Ascending aorta (tissue), 2 donors: Measurements from ENCODE around the gene AMBP. TPM values are rescaled to one million over a fixed set of nuclear protein-coding genes. Genes with fewer than 3 reads are reported as not detected.

Experiments used
- DNase-seq, 2 donors: peaks; one replicate each; pipeline ENCODE4 v3.0.0-alpha.2; 2019; ENCODE audit warnings: low spot score in 2 of 2
- H3K27ac ChIP-seq, 2 donors: fragments of 200-600 bp; sonication (generic); one replicate each; pipeline ENCODE4 v1.5.1; 2016 to 2017; ENCODE audit warnings: mild to moderate bottlenecking in 1 of 2
- H3K27me3 ChIP-seq: fragments of 200-600 bp; sonication (generic); one replicate; pipeline ENCODE4 v1.5.1; 2017
- H3K36me3 ChIP-seq, 2 donors: fragments of 200-600 bp; sonication (generic); one replicate each; pipeline ENCODE4 v1.5.1; 2016
- H3K4me1 ChIP-seq, 2 donors: fragments of 200-600 bp; sonication (generic); one replicate each; pipeline ENCODE4 v1.5.1; 2016 to 2017; ENCODE audit warnings: mild to moderate bottlenecking in 1 of 2
- H3K4me3 ChIP-seq, 2 donors: fragments of 200-600 bp; sonication (generic); one replicate each; pipeline ENCODE4 v1.5.1; 2016 to 2017; ENCODE audit warnings: mild to moderate bottlenecking in 1 of 2
- H3K9me3 ChIP-seq, 2 donors: fragments of 200-600 bp; sonication (generic); one replicate each; pipeline ENCODE4 v1.5.1; 2016
- intact Hi-C: fragments of 100-400 bp; cut with DNase I; formaldehyde crosslinking; loops from one replicate; pipeline ENCODE4 v1.15.1; 2023
- total RNA-seq: library from RNA; depleted of rRNA; stranded (reverse); fragments of >200 nt; gene quantifications from one replicate; pipeline ENCODE4 v1.1.0, GENCODE V29; 2016
- TF ChIP-seq, protein P1 (sequence below), 3 experiments: fragments of 200-600 bp in 2 of 3; fragments of 450-650 bp in 1 of 3; sonication (generic) in 2 of 3; IDR thresholded peaks; one replicate each; pipeline ENCODE4 v1.5.1; 2016 to 2019; ENCODE audit warnings: antibody characterized with exemption in 3 of 3, mild to moderate bottlenecking in 1 of 3, moderate library complexity in 1 of 3

The AMBP gene
- total RNA-seq, 1 donor from 2014 or later, result 6.6 TPM

DNA sequence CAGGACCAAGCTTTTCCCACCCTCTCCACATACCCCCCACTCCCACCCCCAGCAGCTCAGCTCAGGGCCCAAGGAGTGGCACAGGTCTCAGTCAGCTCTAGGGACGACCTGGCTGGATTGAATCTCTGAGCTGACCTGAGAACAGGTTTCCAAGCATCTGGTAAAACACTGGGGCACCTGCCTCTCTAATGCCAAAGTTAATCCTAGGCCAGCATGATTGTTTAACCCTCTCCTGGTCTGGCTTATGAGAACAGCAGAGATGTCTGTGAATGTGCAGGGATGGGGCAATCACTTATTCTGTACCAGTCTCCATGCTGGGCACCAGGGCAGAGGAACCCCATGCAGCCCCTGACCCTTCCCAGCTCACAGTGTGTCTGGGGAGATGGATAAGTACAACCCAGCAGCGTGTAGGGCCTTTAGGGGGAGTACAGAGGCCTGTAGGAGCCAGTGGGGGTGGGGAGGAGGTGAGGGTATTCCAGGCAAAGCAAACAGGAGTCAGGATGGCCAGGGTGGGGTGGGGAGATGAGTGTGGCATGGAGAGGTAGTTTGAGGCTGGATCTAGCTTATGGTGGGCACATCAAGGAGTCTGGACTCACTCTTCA lies 21.7 kb upstream of the AMBP start:
- no peak overlapping the region for H3K4me3 ChIP-seq
- intact Hi-C loops, result no loop called here
- TF ChIP-seq, protein P1, sequence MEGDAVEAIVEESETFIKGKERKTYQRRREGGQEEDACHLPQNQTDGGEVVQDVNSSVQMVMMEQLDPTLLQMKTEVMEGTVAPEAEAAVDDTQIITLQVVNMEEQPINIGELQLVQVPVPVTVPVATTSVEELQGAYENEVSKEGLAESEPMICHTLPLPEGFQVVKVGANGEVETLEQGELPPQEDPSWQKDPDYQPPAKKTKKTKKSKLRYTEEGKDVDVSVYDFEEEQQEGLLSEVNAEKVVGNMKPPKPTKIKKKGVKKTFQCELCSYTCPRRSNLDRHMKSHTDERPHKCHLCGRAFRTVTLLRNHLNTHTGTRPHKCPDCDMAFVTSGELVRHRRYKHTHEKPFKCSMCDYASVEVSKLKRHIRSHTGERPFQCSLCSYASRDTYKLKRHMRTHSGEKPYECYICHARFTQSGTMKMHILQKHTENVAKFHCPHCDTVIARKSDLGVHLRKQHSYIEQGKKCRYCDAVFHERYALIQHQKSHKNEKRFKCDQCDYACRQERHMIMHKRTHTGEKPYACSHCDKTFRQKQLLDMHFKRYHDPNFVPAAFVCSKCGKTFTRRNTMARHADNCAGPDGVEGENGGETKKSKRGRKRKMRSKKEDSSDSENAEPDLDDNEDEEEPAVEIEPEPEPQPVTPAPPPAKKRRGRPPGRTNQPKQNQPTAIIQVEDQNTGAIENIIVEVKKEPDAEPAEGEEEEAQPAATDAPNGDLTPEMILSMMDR (IDR thresholded peaks at IDR 0.05), result no peak
- H3K27ac ChIP-seq, result no peak overlapping the region
- no peaks in the 10 kb centered on the region for H3K9me3 ChIP-seq
- H3K4me1 ChIP-seq, result peaks cover 3 to 7% of the 10 kb centered on the region in 2 donors
- peaks cover 4% of the 10 kb centered on the region for H3K27me3 ChIP-seq
- no peak for DNase-seq
- no peaks in the 10 kb centered on the region for H3K36me3 ChIP-seq

DNA sequence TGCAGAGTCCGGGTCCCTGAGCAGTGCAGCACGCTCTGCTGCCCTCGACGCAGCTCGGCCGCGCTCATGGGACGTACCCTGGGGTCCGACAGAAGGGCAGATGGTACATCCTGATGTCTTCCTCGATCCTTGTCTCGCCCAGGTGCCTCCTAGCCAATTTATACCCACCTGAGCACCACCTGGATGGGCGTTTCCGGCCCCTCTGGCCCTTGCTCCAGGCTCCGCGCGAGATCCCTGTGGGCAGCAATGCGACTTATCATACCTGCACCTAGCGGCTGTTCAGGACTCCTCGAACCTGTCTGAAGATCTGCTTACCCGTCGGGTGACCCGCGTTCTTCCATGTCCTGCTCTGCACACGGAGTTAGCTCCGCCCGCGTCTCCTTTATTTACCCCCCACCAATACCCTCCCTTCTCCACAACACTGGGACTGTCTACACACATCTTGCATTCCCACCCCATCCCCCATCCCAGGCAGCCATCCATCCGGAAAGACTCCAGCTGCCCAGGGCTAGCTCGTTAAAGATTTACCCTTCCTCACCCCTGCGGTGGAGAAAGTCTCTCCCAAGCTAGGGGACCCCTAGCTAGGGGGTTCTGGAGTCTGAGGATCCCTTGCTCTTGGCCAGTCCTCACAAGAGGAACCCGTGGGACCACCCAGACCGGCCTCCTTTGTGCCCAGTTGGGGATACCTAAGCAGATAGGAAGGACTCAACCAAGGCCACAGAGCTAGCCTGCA lies 21.0 kb upstream of the AMBP start, which contains the start of gene KIF12:
Gene KIF12 (minus strand): TSS at position 357 of the 733 bp plus-strand sequence. CDS start 16 bp downstream, at position 341.
- H3K4me3 ChIP-seq, result peak within 1 kb of the TSS; percentile 53 to 66
- H3K9me3 ChIP-seq, result no peaks in the 10 kb centered on the region
- no peak within 1 kb of the TSS for H3K27ac ChIP-seq
- H3K4me1 ChIP-seq, result peaks cover 3 to 7% of the 10 kb centered on the region in 2 donors
- intact Hi-C loops, result no loop called here
- no peak for DNase-seq
- H3K27me3 ChIP-seq, result peaks cover 4% of the 10 kb centered on the region
- H3K36me3 ChIP-seq, result no peaks in the 10 kb centered on the region
- TF ChIP-seq, protein P1 (IDR thresholded peaks at IDR 0.05), result no peak

DNA sequence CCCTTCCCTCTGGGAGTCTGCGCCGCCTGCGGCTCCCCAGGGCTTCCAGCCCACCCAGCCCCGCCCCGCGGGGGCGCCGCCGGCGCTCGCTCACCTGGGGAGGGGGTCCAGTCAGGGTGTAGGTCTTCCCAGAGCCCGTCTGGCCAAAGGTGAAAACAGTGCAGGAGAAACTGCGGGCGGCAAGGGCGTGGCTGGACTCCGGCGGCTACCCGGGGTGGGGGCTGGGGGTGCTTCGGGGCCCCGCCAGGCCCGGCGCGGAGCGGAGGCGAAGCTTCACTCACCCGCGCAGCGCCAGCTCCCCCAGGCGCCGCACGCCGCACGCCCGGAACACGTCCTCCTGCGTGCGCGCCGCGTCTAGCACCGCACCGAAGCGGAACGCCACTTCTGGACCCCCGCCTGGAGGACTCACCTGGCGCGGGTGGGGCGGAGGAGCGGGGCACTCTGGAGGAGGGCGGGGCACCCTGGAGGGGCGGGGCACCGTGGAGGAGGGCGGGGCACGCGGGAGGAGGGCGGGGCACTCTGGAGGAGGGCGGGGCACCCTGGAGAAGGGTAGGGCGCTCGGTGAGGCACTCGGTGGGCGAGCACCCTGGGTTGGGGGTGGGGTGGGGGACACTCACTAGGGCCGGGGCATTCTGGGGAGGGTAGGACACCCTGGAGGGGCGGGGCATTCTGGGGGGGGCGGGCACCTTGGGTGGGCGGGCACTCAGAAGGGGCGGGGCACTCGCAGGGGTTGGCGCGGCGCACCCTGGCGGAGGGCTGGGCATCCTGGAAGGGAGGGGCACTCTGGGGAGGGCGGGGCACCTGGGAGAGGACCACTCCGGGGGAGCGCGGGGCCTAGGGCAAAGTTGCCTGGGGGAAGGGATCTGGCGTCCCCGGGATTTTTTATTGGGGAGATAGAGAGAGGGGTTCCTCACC lies 20.2 kb upstream of the AMBP start:
- peak overlapping the region; percentile 53 to 66 for H3K4me3 ChIP-seq
- peaks cover 4% of the 10 kb centered on the region for H3K27me3 ChIP-seq
- H3K36me3 ChIP-seq, result no peaks in the 10 kb centered on the region
- H3K27ac ChIP-seq, result no peak overlapping the region
- TF ChIP-seq, protein P1 (IDR thresholded peaks at IDR 0.05), result no peak
- peaks cover 3 to 7% of the 10 kb centered on the region in 2 donors for H3K4me1 ChIP-seq
- H3K9me3 ChIP-seq, result no peaks in the 10 kb centered on the region
- intact Hi-C loops, result no loop called here
- DNase-seq, result no peak

DNA sequence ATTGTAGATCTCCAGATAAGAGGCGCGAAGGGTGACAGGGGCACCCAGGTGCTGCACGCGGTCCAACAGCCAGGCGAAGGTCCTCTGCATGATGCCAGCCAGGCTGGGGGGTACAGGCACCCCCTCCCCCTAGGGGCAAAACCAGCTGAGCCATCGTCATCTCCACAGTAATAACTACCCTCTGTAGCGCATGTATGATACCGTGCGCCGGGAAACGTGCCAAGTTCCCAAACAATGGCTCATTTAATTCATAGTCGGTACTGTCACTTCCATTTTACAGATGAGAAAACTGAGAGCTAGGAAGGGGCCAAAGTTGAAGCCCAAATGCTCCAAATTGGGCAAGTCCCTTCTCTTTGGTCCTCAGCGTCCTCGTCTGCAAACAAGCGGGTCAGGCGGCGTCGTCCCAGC lies 19.5 kb upstream of the AMBP start:
- H3K4me3 ChIP-seq, result peak overlapping the region; percentile 53 to 66
- no peak for DNase-seq
- TF ChIP-seq, protein P1 (IDR thresholded peaks at IDR 0.05), result no peak
- intact Hi-C loops, result no loop called here
- no peaks in the 10 kb centered on the region for H3K9me3 ChIP-seq
- no peak overlapping the region for H3K27ac ChIP-seq
- peaks cover 4% of the 10 kb centered on the region for H3K27me3 ChIP-seq
- H3K36me3 ChIP-seq, result no peaks in the 10 kb centered on the region
- H3K4me1 ChIP-seq, result peaks cover 3 to 7% of the 10 kb centered on the region in 2 donors

DNA sequence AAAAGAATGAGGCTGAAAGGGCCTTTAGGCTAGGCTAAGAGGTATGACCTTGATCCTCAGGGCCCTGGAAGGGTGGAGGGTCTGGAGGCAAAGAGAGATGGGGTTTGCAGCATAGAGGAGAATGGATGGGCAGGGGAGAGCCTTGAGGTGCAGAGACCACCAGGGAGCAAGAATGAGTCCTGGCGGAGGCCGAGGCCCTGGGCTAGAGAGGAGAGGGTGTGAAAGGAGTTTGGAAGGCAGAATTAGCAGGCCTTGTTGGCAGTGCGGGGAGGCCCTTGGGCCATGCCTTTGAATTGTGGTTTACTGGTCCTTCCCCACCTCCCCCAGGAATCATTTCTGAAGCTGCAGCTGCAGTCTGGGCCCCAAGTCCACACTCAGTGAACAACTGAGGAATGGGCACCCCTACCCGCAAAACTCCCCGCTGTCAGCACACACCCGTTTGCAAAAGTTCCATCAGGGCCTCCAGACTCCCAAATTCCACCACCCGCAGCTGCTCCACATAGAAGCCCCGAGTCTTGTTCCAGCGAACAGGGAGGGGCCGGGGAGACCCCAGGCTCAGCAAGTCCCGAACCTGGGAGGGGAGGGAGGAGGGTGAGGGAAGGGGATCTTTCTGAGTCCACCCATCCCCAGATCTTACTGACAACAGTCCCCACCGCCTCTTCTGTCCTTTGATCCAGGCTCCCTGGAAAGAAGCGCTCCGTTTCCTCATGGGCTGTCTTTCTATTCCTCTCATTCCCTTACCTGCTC lies 18.9 kb upstream of the AMBP start:
- DNase-seq, result no peak
- no peaks in the 10 kb centered on the region for H3K36me3 ChIP-seq
- no peaks in the 10 kb centered on the region for H3K9me3 ChIP-seq
- TF ChIP-seq, protein P1 (IDR thresholded peaks at IDR 0.05), result no peak
- H3K4me1 ChIP-seq, result peaks cover 3 to 7% of the 10 kb centered on the region in 2 donors
- no peak overlapping the region for H3K27ac ChIP-seq
- intact Hi-C loops, result no loop called here
- peaks cover 4% of the 10 kb centered on the region for H3K27me3 ChIP-seq
- H3K4me3 ChIP-seq, result no peak overlapping the region
